ENCODE results near the gene TRIO. TPM values are rescaled to one million over a fixed set of nuclear protein-coding genes. Genes with fewer than 3 reads are reported as not detected.

TRIO gene
- total and polyA plus RNA-seq, 10 of the 15 experiments (the other 5 are each of a cell fraction or from before 2014, with no cell fraction given), result 5.1 to 96.4 (median 44.6) TPM

DNA sequence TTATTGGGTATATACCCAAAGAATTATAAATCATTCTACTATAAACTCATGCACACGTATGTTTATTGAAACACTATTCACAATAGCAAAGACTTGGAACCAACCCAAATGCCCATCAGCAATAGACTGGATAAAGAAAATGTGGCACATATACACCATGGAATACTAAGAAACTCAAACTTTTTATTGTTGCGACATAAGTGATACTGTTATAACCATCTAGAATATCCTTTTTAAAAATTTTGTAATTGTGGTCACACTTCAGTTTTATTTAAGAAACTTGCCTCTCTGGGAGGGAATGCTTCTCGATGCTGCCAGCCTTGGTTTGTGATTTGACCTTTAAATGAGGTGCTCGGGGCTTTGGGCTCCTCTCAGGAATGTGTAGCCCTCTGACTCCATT is 237.6 kb downstream of the TRIO start:
- WGBS (ENCODE audit: insufficient coverage, insufficient replicate concordance, low lambda C conversion rate, missing lambda C conversion rate), result over 99% methylated on average over 4 of the region's 4 CpGs
- no peaks in the 10 kb centered on the region for H3K27me3 ChIP-seq (replicated peaks in 1 of 2; ENCODE audit: control insufficient read depth in 2 of 2, insufficient read depth in 2 of 2, low read length in 1 of 2)
- H3K79me2 ChIP-seq (ENCODE audit: control insufficient read depth, insufficient read depth, low read length), result no peaks in the 10 kb centered on the region
- BruUV-seq (replicated peaks), result no TSS peak
- H4K20me1 ChIP-seq (ENCODE audit: control insufficient read depth, insufficient read depth), result no peaks in the 10 kb centered on the region
- intact Hi-C loops (cut with micrococcal nuclease; ENCODE audit: unreplicated experiment) (no loop called here), in situ Hi-C loops (cut with MboI) (no loop called here)
- no peak overlapping the region for H2AFZ ChIP-seq (ENCODE audit: control insufficient read depth, low read depth, low read length)
- H3K4me1 ChIP-seq (ENCODE audit: control insufficient read depth, insufficient read depth, low read length), result no peaks in the 10 kb centered on the region
- FAIRE-seq (no peak), ATAC-seq (no peak), DNase-seq (ENCODE audit: low read depth, low spot score) (no peak)
- no peak for TF ChIP-seq STAT1 (conservative IDR thresholded peaks at IDR 0.05)
- TF ChIP-seq MEF2B (IDR thresholded peaks at IDR 0.05; ENCODE audit: partially characterized antibody, poor library complexity, severe bottlenecking), result no peak
- TF ChIP-seq BHLHE40 (IDR thresholded peaks at IDR 0.05; ENCODE audit: borderline replicate concordance in 1 of 2, low read depth in 2 of 2, low read length in 1 of 2), result no peak
- no peak overlapping the region for H3K4me2 ChIP-seq (ENCODE audit: control insufficient read depth, insufficient read depth)
- no peak overlapping the region for H3K27ac ChIP-seq (ENCODE audit: control insufficient read depth, insufficient read depth)
- H3K4me3 ChIP-seq, result no peak overlapping the region
- POLR2A ChIA-PET, result no interaction called here
- RAD21 ChIA-PET (ENCODE audit: unreplicated experiment), result no interaction called here
- H3K9me3 ChIP-seq (replicated peaks; ENCODE audit: control insufficient read depth, insufficient read depth, low read length), result no peaks in the 10 kb centered on the region
- no peak overlapping the region for H3K9ac ChIP-seq (ENCODE audit: control insufficient read depth, insufficient read depth, low read length)
- SMC1A ChIA-PET (ENCODE audit: uncharacterized antibody, unreplicated experiment), result no interaction called here
- H3K36me3 ChIP-seq (ENCODE audit: control insufficient read depth in 2 of 2, insufficient read depth in 2 of 2, low read length in 1 of 2), result peaks cover 23 to 34% of the 10 kb centered on the region in 2 experiments
- CTCF ChIA-PET, result no interaction called here

DNA sequence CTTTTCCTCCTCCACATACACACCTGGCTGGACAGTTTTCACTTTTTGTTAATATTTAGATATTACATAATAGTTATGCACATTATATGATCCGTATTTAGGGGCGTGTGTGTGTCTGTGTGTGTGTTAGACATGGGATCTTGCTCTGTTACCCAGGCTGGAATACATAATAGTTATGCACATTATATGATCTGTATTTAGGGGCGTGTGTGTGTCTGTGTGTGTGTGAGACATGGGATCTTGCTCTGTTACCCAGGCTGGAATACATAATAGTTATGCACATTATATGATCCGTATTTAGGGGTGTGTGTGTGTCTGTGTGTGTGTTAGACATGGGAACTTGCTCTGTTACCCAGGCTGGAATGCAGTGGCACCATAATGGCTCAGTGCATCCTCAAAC is 239.5 kb downstream of the TRIO start:
- no peak overlapping the region for H3K4me3 ChIP-seq
- no peak for DNase-seq (ENCODE audit: low read depth, low spot score)
- intact Hi-C loops (cut with micrococcal nuclease; ENCODE audit: unreplicated experiment) (no loop called here), in situ Hi-C loops (cut with MboI) (no loop called here)
- H3K79me2 ChIP-seq (ENCODE audit: control insufficient read depth, insufficient read depth, low read length), result no peaks in the 10 kb centered on the region
- CTCF ChIA-PET, result no interaction called here
- H3K27me3 ChIP-seq (replicated peaks in 1 of 2; ENCODE audit: control insufficient read depth in 2 of 2, insufficient read depth in 2 of 2, low read length in 1 of 2), result no peaks in the 10 kb centered on the region
- BruUV-seq (replicated peaks), result no TSS peak
- no peak overlapping the region for H3K4me2 ChIP-seq (ENCODE audit: control insufficient read depth, insufficient read depth)
- H3K4me1 ChIP-seq (ENCODE audit: control insufficient read depth, insufficient read depth, low read length), result no peaks in the 10 kb centered on the region
- no peak for ATAC-seq
- no peak overlapping the region for H2AFZ ChIP-seq (ENCODE audit: control insufficient read depth, low read depth, low read length)
- RAD21 ChIA-PET (ENCODE audit: unreplicated experiment), result no interaction called here
- no peaks in the 10 kb centered on the region for H3K9me3 ChIP-seq (replicated peaks; ENCODE audit: control insufficient read depth, insufficient read depth, low read length)
- H4K20me1 ChIP-seq (ENCODE audit: control insufficient read depth, insufficient read depth), result no peaks in the 10 kb centered on the region
- no peak overlapping the region for H3K9ac ChIP-seq (ENCODE audit: control insufficient read depth, insufficient read depth, low read length)
- POLR2A ChIA-PET, result no interaction called here
- peaks cover 24% of the 10 kb centered on the region in 2 experiments for H3K36me3 ChIP-seq (ENCODE audit: control insufficient read depth in 2 of 2, insufficient read depth in 2 of 2, low read length in 1 of 2)
- H3K27ac ChIP-seq (ENCODE audit: control insufficient read depth, insufficient read depth), result no peak overlapping the region
- SMC1A ChIA-PET (ENCODE audit: uncharacterized antibody, unreplicated experiment), result no interaction called here
- WGBS (ENCODE audit: insufficient coverage, insufficient replicate concordance, low lambda C conversion rate, missing lambda C conversion rate), result 96% methylated on average over 4 of the region's 4 CpGs
- FAIRE-seq, result peak; percentile 23
- TF ChIP-seq ZNF384 (IDR thresholded peaks at IDR 0.05; ENCODE audit: borderline replicate concordance, low read depth, low read length) (no peak), NR2F1 (conservative IDR thresholded peaks at IDR 0.05) (no peak), SUPT20H (IDR thresholded peaks at IDR 0.05; ENCODE audit: borderline replicate concordance, control insufficient read depth, low read depth, low read length) (no peak), HDAC6 (IDR thresholded peaks at IDR 0.05; ENCODE audit: unreplicated experiment) (no peak), NKRF (conservative IDR thresholded peaks at IDR 0.05) (no peak), TBL1XR1 (IDR thresholded peaks at IDR 0.05; ENCODE audit: low read depth, low read length) (no peak), RAD51 (IDR thresholded peaks at IDR 0.05) (no peak)
- TF ChIP-seq, protein P1, sequence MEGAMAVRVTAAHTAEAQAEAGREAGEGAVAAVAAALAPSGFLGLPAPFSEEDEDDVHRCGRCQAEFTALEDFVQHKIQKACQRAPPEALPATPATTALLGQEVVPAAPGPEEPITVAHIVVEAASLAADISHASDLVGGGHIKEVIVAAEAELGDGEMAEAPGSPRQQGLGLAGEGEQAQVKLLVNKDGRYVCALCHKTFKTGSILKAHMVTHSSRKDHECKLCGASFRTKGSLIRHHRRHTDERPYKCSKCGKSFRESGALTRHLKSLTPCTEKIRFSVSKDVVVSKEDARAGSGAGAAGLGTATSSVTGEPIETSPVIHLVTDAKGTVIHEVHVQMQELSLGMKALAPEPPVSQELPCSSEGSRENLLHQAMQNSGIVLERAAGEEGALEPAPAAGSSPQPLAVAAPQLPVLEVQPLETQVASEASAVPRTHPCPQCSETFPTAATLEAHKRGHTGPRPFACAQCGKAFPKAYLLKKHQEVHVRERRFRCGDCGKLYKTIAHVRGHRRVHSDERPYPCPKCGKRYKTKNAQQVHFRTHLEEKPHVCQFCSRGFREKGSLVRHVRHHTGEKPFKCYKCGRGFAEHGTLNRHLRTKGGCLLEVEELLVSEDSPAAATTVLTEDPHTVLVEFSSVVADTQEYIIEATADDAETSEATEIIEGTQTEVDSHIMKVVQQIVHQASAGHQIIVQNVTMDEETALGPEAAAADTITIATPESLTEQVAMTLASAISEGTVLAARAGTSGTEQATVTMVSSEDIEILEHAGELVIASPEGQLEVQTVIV (IDR thresholded peaks at IDR 0.05; ENCODE audit: borderline replicate concordance, partially characterized antibody), result no peak
